DLD1 (cell line): ENCODE results near the gene POLA2.
"Not testable (repeated sequence)": the region's sequence is repeated elsewhere in the genome, so short reads cannot be mapped to it uniquely, and the experiment has no call there.

ENCODE experiments used
- in situ Hi-C: cut with HindIII; loops from 2 replicates; pipeline ENCODE4 v1.10.0; 2017; ENCODE audit warnings: low sequenced_read_pairs

Gene POLA2

DNA sequence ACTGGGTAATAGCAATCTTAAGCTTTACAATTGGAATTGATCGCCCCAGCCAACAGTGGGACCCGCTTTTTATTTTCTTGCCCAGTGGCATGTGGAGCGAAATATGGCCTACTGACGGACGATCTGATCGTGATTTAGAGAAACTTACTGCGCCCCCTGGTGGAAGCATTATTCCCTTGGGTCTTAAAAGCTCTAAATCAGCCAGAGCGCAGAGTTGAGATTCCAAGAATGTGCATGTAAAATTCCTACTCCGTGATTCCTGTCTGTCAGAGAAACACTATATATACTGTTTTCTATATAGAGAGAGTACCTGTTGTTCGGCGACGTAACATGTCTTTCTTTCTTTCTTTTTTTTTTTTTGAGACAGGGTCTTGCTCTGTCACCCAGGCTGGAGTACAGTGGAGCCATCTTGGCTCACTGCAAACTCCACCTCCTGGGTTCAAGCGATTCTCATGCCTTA is 68.2 kb downstream of the POLA2 start:
- in situ Hi-C loops: no loop called here

DNA sequence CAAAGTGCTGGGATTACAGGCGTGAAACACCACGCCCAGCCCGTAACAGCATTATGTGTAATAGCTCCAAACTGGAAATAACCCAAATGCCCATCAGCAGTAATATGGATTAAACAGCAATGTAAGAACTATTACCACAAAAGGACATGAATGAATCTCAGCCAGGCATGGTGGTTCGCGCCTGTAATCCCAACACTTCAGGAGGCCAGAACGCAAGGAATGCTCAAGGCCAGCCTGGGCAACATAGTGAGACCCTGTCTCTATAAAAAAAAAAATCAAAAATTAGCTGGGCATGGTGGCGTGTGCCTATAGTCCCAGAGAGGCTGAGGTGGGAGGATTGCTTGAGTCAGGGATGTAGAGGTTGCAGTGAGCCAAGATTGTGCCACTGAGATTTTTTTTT is 68.8 kb downstream of the POLA2 start:
- in situ Hi-C loops: no loop called here

DNA sequence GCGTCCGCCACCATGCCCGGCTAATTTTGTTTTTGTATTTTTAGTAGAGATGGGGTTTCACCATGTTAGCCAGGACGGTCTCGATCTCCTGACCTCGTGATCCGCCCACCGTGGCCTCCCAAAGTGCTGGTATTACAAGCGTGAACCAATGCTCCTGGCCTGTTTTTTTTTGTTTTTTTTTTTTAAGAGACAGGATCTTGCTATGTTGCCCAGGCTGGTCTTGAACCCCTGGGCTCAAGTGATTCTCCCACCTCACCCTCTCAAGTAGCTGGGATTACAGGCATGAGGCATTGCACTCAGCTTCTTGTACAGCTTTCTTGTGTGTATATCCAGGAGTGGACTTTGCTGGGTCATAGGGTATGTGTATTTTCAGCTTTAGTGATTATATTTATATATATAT is 70.8 kb downstream of the POLA2 start:
- in situ Hi-C loops: not testable (repeated sequence)

DNA sequence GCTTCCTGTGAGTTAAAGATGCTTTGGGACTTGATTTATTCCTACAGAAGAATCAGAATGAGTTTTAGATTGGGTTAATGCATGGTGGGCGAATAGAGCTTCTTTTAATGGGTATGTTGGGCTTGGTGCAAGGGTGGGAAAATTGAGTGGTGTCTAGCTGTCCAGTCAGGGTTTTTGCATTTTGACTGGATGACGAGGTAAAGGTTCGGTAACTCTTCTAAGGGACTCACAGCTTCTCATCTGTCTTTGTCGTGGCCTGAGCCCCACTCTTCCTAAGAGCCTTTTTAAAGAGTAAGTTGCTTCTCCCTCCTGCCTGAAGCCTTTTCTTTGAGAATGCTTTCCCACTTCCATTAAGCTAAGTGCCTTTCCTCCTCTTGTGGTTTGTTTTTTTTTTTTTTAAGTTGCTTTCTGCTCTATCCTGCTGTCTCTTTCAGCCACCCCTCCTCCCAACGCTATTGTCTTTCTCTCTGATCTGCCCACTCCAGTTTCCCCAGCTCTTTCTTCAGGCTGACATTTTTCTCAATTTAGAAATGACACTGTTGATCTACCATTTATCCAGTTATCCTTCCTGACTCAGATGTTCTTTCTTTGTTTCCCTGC is 73.0 kb downstream of the POLA2 start:
- in situ Hi-C loops: no loop called here

DNA sequence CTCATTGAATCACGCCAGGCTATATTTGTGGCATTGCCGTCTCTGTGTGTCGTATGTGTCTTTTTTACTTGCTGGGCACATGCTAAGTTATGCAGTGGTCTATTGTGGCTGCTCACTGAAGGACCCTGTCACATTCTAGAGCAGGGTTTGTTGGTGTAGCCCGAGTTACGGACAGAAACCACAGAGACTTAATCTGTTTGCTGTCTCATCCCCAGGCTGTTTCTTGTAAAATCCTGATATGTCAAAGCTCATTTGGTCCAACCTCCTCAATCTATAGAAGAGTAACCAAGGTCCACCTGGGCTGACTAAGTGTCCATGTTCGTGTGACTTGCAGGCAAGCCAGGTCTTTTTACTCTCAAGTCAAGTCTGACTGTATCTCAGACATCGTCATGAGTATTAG is 76.9 kb downstream of the POLA2 start:
- in situ Hi-C loops: no loop called here

DNA sequence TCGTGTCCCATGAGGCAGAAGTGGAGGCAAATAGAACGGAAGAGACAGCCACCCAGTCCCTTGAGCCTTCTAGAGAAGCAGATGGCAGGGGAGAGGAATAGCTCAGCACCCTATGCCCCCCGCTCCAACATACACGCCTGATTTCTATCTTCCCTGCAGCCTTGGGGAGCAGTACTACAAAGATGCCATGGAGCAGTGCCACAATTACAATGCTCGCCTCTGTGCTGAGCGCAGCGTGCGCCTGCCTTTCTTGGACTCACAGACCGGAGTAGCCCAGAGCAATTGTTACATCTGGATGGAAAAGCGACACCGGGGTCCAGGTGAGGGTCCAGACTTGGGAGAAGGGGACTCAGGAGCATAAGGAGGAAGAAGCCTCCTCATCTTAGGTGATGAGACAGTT is 78.5 kb downstream of the POLA2 start:
- in situ Hi-C loops: no loop called here

DNA sequence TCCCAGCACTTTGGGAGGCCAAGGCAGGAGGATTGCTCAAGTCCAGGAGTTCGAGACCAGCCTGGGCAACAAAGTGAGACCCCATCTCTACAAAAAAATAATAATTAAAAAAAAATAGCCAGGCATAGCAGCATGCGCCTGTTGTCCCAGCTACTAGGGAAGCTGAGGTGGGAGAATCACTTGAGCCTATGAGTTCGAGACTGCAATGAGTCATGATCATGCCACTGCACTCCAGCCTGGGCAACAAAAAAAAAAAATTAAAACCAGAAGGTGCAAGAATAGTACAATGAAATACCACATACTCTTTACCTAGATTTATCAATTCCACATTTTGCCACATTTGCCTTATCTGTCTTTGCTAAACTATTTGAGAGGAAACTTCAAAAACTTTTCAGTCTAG is 80.1 kb downstream of the POLA2 start:
- in situ Hi-C loops: no loop called here
